GM13977 (cell line): ENCODE results near the gene ROR1.

Experiments
- DNase-seq: peaks from one replicate; pipeline ENCODE4 v3.0.0; 2012; ENCODE audit warnings: low spot score
- CTCF ChIP-seq: IDR thresholded peaks from 2 replicates; pipeline ENCODE4 v1.5.1; 2012; ENCODE audit warnings: mild to moderate bottlenecking, control low read depth; ENCODE audit not compliant: insufficient read depth; ENCODE audit errors: extremely low read depth, missing control alignments
- in situ Hi-C: fragments of 300-500 bp; cut with MboI; formaldehyde crosslinking; loops from one replicate; pipeline ENCODE4 v1.12.0; 2022; ENCODE audit warnings: low sequenced_read_pairs, low pct_unique_long_range_greater_than_20kb, mixed read lengths, inconsistent platforms; ENCODE audit not compliant: unreplicated experiment

ROR1 gene

DNA sequence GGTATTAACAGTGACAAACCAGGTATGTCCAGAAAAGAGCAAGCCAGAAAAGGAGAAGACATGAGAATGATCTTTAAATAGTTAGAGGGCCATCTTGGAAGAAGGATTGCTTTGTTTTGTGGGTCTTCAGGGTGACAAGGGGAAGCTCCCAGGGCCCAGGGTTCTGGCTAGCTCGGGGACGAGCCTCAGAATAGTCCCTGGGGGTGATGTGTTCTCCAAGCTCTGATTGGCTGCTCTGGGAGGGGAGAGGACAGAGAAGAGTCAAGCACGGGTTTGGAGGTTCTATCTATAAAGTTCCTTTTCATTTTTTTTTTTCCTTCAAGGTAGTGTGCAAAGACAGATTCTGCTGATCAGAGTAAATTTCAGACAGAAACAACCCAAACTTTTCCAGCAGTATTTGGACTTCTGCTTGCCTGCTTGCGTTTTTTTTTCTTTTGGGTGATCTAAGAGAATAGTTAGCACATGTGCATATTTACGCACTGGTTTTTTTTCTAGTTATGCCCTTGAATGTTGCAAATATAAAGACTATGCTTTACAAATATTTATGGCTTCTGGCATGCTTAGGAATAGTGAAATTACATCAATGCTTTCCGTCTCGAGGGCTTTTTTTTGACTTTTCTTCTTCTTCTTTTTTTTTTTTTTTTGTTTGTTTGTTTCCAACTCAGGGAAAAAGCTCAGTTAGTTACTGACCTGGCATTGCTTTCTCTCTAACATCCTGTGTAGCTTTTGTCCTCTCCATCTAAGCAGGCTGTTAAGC, 59.7 kb downstream of the ROR1 start:
- no peak for DNase-seq
- in situ Hi-C loops, result no loop called here
- TF ChIP-seq CTCF, result no peak

GRCh38 chr1:63835128-63835527, 61.3 kb downstream of the ROR1 start:
- no peak for TF ChIP-seq CTCF
- in situ Hi-C loops, result no loop called here
- no peak for DNase-seq

GRCh38 chr1:63836374-63836773, 62.6 kb downstream of the ROR1 start:
- TF ChIP-seq CTCF, result no peak
- in situ Hi-C loops, result no loop called here

GRCh38 chr1:63836830-63837229, 63.0 kb downstream of the ROR1 start:
- DNase-seq, result no peak
- TF ChIP-seq CTCF, result no peak
- in situ Hi-C loops, result no loop called here

More at GRCh38 chr1:63836374-63836773, 62.6 kb downstream of the ROR1 start:
- no peak for DNase-seq

- DNase-seq, result no peak
- in situ Hi-C loops, result no loop called here
- no peak for TF ChIP-seq CTCF
These were observed 69.2 kb downstream of the ROR1 start for GRCh38 chr1:63843010-63843409.

- no peak for DNase-seq
- in situ Hi-C loops, result no loop called here
These were observed 70.1 kb downstream of the ROR1 start for GRCh38 chr1:63843884-63844283.

More at GRCh38 chr1:63843884-63844283, 70.1 kb downstream of the ROR1 start:
- no peak for TF ChIP-seq CTCF
